ENCODE results near the gene MISFA. TPM values are rescaled to one million over a fixed set of nuclear protein-coding genes. Genes with fewer than 3 reads are reported as not detected.

MISFA gene
- total RNA-seq: 3.3 TPM
- long read RNA-seq: 0 reads

- DNase-seq: no peak
- no peak for TF ChIP-seq CTCF (IDR thresholded peaks at IDR 0.05)
- Histone ChIP-seq H3K4me1 (no peaks in the 10 kb centered on the region), H3K9me3 (no peaks in the 10 kb centered on the region), H3K4me3 (no peak within 1 kb of the TSS), H3K36me3 (no peaks in the 10 kb centered on the region), H3K27me3 (ENCODE audit: low read depth) (no peaks in the 10 kb centered on the region), H3K27ac (no peak within 1 kb of the TSS)
- intact Hi-C loops (cut with DNase I): no loop called here
- no peak for ATAC-seq
Observed at GRCh38 chr11:18599739-18600230, at the start of gene MISFA. Gene MISFA (plus strand): TSS chr11:18599789. CDS start chr11:18599929, 140 bp downstream.

GRCh38 chr11:18563090-18563730 lies 36.4 kb upstream of the MISFA start:
- Histone ChIP-seq H3K27me3 (ENCODE audit: low read depth) (no peaks in the 10 kb centered on the region), H3K36me3 (peaks cover 89% of the 10 kb centered on the region), H3K27ac (no peak overlapping the region), H3K4me1 (no peaks in the 10 kb centered on the region), H3K9me3 (no peaks in the 10 kb centered on the region), H3K4me3 (no peak overlapping the region)
- DNase-seq (no peak), ATAC-seq (no peak)
- intact Hi-C loops (cut with DNase I): no loop called here
- no peak for TF ChIP-seq CTCF (IDR thresholded peaks at IDR 0.05)

- no peaks in the 10 kb centered on the region for H3K9me3 ChIP-seq
- no peak overlapping the region for H3K4me3 ChIP-seq
- DNase-seq (no peak), ATAC-seq (no peak)
- no peak overlapping the region for H3K27ac ChIP-seq
- H3K36me3 ChIP-seq: peaks cover 88% of the 10 kb centered on the region
- no peaks in the 10 kb centered on the region for H3K27me3 ChIP-seq (ENCODE audit: low read depth)
- no peak for TF ChIP-seq CTCF (IDR thresholded peaks at IDR 0.05)
- intact Hi-C loops (cut with DNase I): no loop called here
- no peaks in the 10 kb centered on the region for H3K4me1 ChIP-seq
Observed at GRCh38 chr11:18564149-18564548, 35.4 kb upstream of the MISFA start.

GRCh38 chr11:18566406-18566805 lies 33.2 kb upstream of the MISFA start:
- no peaks in the 10 kb centered on the region for H3K9me3 ChIP-seq
- peaks cover 90% of the 10 kb centered on the region for H3K36me3 ChIP-seq
- H3K4me1 ChIP-seq: no peaks in the 10 kb centered on the region
- no peak overlapping the region for H3K27ac ChIP-seq
- no peak for ATAC-seq
- DNase-seq: no peak
- no peak for TF ChIP-seq CTCF (IDR thresholded peaks at IDR 0.05)
- intact Hi-C loops (cut with DNase I): no loop called here
- no peak overlapping the region for H3K4me3 ChIP-seq
- no peaks in the 10 kb centered on the region for H3K27me3 ChIP-seq (ENCODE audit: low read depth)

- H3K36me3 ChIP-seq: peaks cover 92% of the 10 kb centered on the region
- ATAC-seq: no peak
Observed at GRCh38 chr11:18567081-18567480, 32.5 kb upstream of the MISFA start.

More at GRCh38 chr11:18567081-18567480, 32.5 kb upstream of the MISFA start:
- no peak for TF ChIP-seq CTCF (IDR thresholded peaks at IDR 0.05)
- DNase-seq: no peak
- H3K27ac ChIP-seq: no peak overlapping the region
- intact Hi-C loops (cut with DNase I): no loop called here
- no peaks in the 10 kb centered on the region for H3K27me3 ChIP-seq (ENCODE audit: low read depth)
- H3K9me3 ChIP-seq: no peaks in the 10 kb centered on the region
- no peaks in the 10 kb centered on the region for H3K4me1 ChIP-seq
- no peak overlapping the region for H3K4me3 ChIP-seq

All from lower lobe of right lung (tissue), 2 donors.